ENCODE results near the gene C8G. TPM values are rescaled to one million over a fixed set of nuclear protein-coding genes. Genes with fewer than 3 reads are reported as not detected.

Gene C8G
- total RNA-seq, 4 donors from 2014 or later, result 4.3 to 7.9 (median 6.4) TPM; not detected in 1

- Histone ChIP-seq H3K27ac (no peak overlapping the region), H3K4me3 (no peak overlapping the region), H3K36me3 (peaks cover 0 to 17% (median 7%) of the 10 kb centered on the region in 4 donors), H3K9me3 (no peaks in the 10 kb centered on the region), H3K4me1 (peaks cover 0 to 4% (median 0%) of the 10 kb centered on the region in 4 donors), H3K27me3 (no peaks in the 10 kb centered on the region)
- no peak for DNase-seq
- 96 to 100% methylated on average over 4 to 8 of the region's 8 CpGs for WGBS, 2 donors (ENCODE audit: low coverage in 1 of 2)
- TF ChIP-seq EP300 (IDR thresholded peaks at IDR 0.05; ENCODE audit: low read depth) (no peak), POLR2A (IDR thresholded peaks at IDR 0.05) (no peak), POLR2AphosphoS5 (IDR thresholded peaks at IDR 0.05) (no peak)
- TF ChIP-seq, protein P1, sequence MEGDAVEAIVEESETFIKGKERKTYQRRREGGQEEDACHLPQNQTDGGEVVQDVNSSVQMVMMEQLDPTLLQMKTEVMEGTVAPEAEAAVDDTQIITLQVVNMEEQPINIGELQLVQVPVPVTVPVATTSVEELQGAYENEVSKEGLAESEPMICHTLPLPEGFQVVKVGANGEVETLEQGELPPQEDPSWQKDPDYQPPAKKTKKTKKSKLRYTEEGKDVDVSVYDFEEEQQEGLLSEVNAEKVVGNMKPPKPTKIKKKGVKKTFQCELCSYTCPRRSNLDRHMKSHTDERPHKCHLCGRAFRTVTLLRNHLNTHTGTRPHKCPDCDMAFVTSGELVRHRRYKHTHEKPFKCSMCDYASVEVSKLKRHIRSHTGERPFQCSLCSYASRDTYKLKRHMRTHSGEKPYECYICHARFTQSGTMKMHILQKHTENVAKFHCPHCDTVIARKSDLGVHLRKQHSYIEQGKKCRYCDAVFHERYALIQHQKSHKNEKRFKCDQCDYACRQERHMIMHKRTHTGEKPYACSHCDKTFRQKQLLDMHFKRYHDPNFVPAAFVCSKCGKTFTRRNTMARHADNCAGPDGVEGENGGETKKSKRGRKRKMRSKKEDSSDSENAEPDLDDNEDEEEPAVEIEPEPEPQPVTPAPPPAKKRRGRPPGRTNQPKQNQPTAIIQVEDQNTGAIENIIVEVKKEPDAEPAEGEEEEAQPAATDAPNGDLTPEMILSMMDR (IDR thresholded peaks at IDR 0.05), result no peak
- intact Hi-C loops (cut with DNase I; ENCODE audit: low total_unique reads), result no loop called here
- in situ Hi-C loops (cut with MboI; ENCODE audit: low pct_ligation_motif_present in 1 of 4, low pct_unique_long_range_greater_than_20kb in 1 of 4, low sequenced_read_pairs in 3 of 4), result no loop called here
These were observed 8.3 kb upstream of the C8G start for GRCh38 chr9:136936645-136937170.

GRCh38 chr9:136937186-136938001 is 7.6 kb upstream of the C8G start:
- Histone ChIP-seq H3K9me3 (no peaks in the 10 kb centered on the region), H3K36me3 (peaks cover 0 to 24% (median 12%) of the 10 kb centered on the region in 4 donors), H3K27ac (no peak overlapping the region), H3K4me1 (no peaks in the 10 kb centered on the region), H3K27me3 (no peaks in the 10 kb centered on the region), H3K4me3 (no peak overlapping the region)
- in situ Hi-C loops (cut with MboI; ENCODE audit: low pct_ligation_motif_present in 1 of 4, low pct_unique_long_range_greater_than_20kb in 1 of 4, low sequenced_read_pairs in 3 of 4), result no loop called here
- 75 to 88% methylated on average over 2 to 13 of the region's 15 CpGs for WGBS, 2 donors (ENCODE audit: low coverage in 1 of 2)
- TF ChIP-seq POLR2A (IDR thresholded peaks at IDR 0.05) (no peak), POLR2AphosphoS5 (IDR thresholded peaks at IDR 0.05) (no peak), EP300 (IDR thresholded peaks at IDR 0.05; ENCODE audit: low read depth) (no peak)
- TF ChIP-seq, protein P1 (IDR thresholded peaks at IDR 0.05), result no peak
- no peak for DNase-seq
- intact Hi-C loops (cut with DNase I; ENCODE audit: low total_unique reads), result no loop called here

DNA sequence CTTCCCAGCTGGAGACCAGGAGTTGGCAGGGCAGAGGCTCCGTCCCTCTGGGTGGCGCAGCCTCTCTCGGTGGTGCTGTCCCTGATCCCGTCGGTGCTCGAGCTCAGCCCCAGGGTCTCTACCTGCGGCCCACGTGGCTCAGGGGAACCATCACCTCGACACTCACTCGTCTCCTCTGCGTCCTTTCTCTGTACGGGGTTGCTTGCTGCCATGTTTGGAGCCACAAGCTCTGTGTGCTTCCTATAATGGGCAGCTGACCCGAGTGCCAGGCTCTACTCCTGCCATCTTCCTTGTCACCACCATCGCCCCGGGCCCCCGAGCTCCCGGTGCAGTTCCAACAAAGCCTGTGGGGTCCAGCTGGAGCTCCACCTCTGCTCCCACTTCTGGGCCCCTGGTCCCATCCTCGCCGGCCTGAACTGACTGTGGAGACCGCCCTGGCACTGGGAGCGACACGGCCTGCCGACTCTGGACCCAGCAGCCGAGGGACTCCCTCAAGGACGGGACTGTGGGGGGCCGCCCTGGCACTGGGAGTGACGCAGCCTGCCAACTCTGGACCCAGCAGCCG is 5.5 kb upstream of the C8G start:
- WGBS, 2 donors (ENCODE audit: low coverage in 1 of 2), result 88 to 90% methylated on average over 5 to 28 of the region's 28 CpGs
- H3K4me1 ChIP-seq, result peaks cover 7 to 12% (median 9%) of the 10 kb centered on the region in 4 donors
- no peaks in the 10 kb centered on the region for H3K27me3 ChIP-seq
- in situ Hi-C loops (cut with MboI; ENCODE audit: low pct_ligation_motif_present in 1 of 4, low pct_unique_long_range_greater_than_20kb in 1 of 4, low sequenced_read_pairs in 3 of 4), result no loop called here
- TF ChIP-seq EP300 (IDR thresholded peaks at IDR 0.05; ENCODE audit: low read depth) (no peak), POLR2AphosphoS5 (IDR thresholded peaks at IDR 0.05) (no peak), POLR2A (IDR thresholded peaks at IDR 0.05) (no peak)
- TF ChIP-seq, protein P1 (IDR thresholded peaks at IDR 0.05), result no peak
- H3K27ac ChIP-seq, result no peak overlapping the region
- H3K4me3 ChIP-seq, result no peak overlapping the region
- DNase-seq, result no peak
- peaks cover 0 to 26% (median 14%) of the 10 kb centered on the region in 4 donors for H3K36me3 ChIP-seq
- no peaks in the 10 kb centered on the region for H3K9me3 ChIP-seq
- intact Hi-C loops (cut with DNase I; ENCODE audit: low total_unique reads), result no loop called here

DNA sequence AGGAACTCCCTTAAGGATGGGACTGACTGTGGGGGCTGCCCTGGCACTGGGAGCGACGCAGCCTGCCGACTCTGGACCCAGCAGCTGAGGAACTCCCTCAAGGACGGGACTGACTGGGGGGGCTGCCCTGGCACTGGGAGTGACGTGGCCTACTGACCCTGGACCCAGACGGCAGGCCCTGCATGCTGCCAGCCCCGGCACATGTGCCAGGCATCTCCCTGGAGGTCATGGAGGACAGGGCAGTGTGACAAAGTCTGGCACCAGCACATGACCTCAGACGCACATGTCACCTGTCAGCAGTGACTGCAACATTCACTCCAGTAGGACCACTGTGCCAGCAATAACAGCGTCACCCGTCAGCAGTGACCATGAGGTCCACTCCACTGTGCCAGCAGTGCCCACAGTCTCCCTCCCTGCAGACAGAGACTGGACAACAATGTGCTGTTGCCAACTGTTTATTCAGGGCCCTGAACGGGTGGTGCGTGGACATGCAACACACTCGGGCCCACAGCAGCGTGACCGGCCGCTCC is 5.0 kb upstream of the C8G start:
- Histone ChIP-seq H3K9me3 (no peaks in the 10 kb centered on the region), H3K4me3 (no peak overlapping the region), H3K36me3 (peaks cover 0 to 26% (median 14%) of the 10 kb centered on the region in 4 donors), H3K27me3 (no peaks in the 10 kb centered on the region), H3K4me1 (peaks cover 7 to 16% (median 13%) of the 10 kb centered on the region in 4 donors), H3K27ac (no peak overlapping the region)
- no peak for DNase-seq
- TF ChIP-seq POLR2A (IDR thresholded peaks at IDR 0.05) (no peak), POLR2AphosphoS5 (IDR thresholded peaks at IDR 0.05) (peak in 1 of 3 donors; percentile 16)
- WGBS, 2 donors (ENCODE audit: low coverage in 1 of 2), result 69% methylated on average over 12 of the region's 16 CpGs; no CpG with 5 or more reads in 1 of the 2 donors
- in situ Hi-C loops (cut with MboI; ENCODE audit: low pct_ligation_motif_present in 1 of 4, low pct_unique_long_range_greater_than_20kb in 1 of 4, low sequenced_read_pairs in 3 of 4) (no loop called here), intact Hi-C loops (cut with DNase I; ENCODE audit: low total_unique reads) (loop anchor here (10.0 kb wide), 1 partner anchor 75 kb away; the partner anchor contains the start of gene EDF1)

Data from transverse colon (tissue), 4 donors.